NAMALWA (cell line): ENCODE measurements around the gene SPOCK1.

ENCODE experiments used
- DNase-seq: peaks from one replicate; pipeline ENCODE4 v3.0.0-alpha.2; 2015; ENCODE audit warnings: low spot score

SPOCK1 gene

DNA sequence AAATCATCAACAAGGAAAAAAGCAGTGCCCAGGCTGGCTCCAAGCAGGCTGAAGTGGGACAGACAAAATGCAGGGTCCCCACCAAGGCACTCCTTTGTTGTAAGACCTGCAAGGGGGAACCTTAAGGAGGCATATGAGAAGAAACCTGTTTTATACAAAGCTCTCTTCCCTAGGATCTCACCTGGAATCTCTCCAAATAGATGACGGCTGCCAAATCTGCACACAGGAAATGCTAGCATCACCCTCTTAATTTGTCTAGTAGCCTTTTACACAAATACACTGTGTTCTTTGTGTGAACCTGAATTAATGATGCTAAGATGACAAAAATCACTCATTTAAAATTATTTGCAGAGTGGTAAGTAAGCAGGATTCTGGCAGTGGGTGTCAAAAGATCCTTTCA is 280.2 kb downstream of the SPOCK1 start:
- DNase-seq = no peak

DNA sequence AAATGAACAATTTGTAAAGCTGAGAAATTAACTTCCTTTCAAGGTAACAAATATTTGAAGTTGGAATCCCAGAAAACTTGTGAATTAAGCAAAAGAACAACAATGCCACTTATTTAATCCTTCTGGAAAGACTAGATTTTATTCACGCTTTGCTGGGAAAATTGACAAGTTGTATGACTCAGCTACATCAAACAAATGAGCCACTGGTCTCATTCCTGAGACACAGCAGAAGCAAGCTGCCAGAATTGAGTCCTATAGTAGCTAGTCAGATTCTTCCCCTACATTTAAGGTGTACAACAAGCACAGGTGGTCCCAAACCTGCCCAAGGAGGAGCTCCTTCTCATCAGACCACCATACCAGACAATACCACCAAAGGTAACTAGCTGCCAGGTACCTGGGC is 280.7 kb downstream of the SPOCK1 start:
- no peak for DNase-seq

DNA sequence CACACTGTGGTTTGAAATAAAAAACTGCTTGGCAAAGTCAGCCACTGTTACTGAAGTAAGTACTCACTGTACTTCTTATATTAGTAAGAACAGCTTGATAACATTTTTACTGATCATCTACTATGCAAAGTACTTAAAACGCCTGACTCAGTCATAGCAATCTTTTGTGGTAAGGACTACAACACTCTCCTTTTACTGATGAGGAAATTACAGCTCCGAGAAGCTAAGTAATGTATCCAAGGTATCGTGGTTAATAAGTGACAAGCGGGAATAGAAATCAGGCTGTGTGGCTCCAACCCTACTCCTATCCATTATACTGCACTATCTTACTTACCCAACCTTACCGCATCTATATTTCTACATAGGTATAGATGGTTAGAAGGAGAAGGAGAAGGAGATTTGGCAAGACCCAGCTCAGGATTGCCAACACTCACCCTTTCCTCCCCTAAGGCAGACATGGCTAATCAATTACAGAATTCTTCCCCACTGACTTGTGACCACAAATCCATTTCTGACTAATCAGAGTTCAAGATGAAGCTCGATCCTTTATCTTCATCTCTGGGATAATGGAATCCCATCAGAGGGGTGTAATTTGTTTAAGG is 281.4 kb downstream of the SPOCK1 start:
- no peak for DNase-seq

DNA sequence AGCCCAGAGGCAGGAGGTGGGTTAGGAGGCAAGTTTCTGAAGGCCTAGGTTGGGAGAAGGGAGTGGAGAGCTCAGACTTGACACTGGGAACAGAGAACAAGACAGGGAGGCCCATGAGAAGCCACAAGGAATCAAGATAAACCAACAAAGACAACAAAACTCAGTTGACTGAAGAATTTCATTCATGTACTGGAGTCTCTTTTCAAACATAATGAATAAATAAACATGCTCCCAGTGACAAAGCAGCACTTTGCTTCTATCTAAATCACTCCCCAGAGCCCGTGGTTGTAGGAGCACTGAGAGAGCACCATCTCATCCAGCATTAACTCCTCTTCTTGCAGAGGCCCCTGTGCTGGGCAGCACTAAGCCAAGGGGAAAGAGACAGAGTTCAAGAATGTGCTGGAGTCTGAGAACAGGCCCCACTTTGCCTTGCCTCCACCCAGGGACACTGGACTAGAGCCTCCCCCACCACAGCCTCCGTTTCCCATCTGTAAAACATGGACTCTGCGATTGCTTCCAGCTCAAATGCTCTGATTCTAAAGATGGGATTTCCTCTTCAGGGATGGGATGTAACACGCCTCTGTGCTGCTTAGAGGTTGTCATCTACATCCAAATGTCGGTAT is 282.0 kb downstream of the SPOCK1 start:
- no peak for DNase-seq

DNA sequence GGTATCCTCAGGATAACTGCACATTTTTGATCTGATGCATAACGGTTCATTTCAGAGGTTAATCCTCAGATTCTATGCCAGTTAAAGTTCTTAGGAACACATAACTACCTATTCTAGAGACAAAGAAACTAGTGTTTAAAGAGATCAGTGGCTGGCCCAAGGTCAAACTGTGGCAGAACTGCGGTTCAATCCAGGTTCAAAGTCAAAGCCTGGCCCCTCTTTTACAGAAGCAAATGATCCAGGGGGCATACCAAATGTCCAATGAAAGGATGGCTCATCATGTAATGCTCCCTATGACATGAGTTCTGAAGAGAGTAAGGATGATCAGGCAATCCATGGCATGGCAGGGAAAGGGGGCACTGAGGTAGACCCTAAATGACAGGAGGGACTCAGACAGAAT is 283.3 kb downstream of the SPOCK1 start:
- no peak for DNase-seq

DNA sequence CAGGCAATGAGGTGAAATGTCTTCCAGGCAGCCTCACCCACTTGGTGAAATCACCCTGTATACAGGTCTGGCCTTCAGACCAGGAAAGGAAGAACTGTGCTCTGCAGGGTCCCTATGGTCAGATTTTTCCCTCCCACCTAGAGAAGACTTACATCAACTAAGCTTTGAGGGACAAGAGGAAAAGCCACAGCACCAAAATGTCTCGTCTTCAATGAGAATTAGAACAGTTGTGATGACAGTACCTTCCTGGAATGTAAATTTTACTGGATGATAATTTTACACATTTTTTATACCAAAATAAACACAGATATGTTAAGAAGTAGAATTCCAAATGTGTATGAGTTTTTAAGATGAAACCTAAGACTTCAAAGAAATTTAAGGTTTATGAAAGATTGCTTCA is 283.9 kb downstream of the SPOCK1 start:
- DNase-seq = no peak

DNA sequence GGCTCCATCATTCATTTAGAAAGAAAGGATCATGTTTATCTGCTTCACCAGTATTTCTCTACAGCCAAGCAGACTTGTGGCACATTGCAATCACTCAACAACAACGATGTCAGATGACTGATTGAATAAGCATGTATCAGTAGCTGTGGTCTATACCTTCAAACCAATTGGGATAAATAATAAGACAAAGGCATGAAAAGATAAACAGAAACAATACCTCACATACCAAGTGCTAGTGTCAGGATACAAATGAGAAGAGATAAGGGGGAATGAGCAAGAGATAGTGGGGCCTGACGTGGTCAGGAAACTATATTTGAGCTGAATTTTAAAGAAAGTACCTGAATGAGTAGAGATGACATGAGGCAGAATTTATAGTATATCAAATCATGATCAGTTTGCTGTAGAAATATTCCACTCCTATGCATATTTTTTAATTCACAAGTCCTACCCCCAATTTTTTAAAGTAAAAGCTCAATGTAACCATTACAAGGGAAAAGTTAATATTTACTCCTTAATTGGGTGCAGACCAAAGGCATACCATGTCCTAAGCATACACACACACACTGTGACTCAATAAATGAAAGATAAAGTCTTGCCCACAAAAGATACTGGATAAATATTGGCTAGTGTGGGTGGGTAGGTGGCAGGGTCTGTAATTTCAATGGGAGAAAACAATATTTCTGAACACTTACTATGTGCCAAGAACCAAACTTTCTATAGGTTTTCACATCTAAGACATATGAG is 284.5 kb downstream of the SPOCK1 start:
- DNase-seq = no peak

DNA sequence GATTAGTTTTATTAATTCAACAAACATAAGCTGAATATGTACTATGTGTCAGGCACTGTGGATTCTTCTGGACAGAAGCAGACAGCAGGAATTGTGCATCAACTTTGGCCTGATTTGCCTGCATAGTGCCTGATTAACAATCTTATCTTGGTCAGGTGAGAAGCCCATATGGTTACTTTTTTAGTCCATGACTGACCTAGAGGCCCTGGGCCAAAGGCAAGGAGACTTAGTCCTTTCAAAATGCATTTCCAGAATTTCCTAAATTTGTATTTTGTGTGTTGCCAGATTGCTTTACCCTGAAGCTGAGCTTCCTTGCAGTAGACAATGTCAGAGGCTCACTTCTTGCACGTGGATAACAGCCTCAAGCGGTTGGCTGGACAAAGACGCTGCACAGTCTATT is 286.7 kb downstream of the SPOCK1 start:
- no peak for DNase-seq

DNA sequence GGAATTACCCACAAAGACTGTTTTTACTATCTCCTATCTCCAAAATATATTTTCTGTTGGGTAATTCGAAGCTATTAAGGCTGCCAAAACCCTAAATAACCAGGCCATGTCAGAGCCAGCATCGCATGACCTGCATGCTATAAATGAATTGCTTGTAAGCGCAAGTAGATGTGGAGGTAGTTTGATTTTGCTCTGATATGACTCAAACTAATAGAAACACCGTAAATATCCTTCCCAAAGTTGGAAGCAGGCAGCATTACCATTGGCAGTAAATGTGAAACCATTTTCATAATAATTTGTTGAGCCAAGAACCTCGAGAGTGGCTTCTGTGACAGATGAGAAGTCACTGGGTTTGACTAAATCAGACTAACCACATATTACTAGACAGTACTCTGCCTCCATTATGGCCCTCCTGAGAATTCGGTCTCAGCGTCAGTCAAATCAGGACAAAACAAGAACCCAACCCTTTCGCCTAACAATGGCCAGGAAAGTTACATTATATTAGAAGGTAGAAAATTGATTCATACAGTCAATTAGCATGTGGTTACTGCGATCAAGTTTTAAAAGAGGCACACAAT is 289.8 kb downstream of the SPOCK1 start:
- DNase-seq = no peak

DNA sequence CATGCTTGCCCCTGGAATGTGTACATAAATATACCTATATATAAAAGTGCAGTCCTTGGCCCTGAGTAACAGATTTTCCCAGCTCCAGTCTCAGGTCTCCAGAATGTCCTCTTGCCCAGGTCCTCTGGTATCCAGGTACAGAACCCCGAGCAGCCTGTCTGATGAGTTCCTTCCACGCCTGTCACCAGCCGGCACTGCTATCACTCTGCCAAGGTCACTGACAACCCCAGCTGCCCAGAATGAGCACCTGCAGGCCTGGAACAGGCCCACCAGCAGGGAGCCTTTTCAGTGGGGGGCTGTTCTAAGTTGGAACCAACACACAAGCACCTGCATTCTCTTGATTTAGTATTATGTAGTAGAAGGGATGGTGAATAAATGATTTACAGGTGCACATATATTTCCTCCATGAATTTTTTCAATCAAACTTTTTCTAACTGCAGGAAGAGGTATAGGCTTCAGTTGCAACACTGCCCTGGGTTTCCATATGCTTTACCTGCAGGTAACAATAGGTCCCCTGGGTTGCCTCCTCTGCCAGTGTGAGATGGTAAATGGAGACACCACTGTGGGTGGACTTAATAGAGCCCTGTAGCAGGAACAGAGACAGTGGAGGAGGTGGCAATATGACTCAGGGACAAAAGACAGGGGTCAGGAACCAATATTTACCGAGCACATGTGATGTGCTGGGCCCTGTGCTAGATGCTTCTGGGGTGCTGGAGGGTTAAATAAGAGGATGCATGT is 291.9 kb downstream of the SPOCK1 start:
- no peak for DNase-seq

DNA sequence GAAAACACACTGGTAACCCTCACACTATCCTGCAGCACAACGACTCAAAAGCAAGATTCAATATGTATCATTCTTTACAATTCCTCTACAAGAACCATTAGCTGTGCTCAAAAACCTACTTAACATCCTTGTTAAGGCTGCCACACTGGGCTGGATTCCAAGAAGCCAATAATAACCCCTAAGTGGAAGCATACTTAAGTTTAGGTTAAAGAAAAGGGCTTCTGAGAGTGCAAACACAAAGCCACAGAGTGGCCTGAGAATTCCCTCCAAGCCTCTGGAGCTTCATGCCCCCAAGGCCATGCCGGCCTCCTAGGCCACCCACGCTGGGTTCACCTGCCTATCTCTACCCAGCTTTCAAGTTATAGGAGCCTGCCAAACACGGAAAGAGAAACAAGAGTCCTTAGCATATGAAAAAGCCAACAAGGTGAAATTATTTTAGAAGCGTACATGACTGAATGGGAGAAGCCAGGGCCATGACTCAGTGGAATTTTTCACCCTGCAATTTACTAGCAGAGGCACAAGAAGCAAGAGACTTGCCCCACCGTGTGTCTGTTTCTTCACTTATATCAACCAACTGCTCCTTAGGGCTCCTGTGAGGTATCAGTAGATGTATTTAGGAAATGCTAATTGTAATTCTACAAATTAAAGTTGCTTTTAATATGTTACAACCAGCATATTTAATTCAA is 293.0 kb downstream of the SPOCK1 start:
- DNase-seq = no peak

DNA sequence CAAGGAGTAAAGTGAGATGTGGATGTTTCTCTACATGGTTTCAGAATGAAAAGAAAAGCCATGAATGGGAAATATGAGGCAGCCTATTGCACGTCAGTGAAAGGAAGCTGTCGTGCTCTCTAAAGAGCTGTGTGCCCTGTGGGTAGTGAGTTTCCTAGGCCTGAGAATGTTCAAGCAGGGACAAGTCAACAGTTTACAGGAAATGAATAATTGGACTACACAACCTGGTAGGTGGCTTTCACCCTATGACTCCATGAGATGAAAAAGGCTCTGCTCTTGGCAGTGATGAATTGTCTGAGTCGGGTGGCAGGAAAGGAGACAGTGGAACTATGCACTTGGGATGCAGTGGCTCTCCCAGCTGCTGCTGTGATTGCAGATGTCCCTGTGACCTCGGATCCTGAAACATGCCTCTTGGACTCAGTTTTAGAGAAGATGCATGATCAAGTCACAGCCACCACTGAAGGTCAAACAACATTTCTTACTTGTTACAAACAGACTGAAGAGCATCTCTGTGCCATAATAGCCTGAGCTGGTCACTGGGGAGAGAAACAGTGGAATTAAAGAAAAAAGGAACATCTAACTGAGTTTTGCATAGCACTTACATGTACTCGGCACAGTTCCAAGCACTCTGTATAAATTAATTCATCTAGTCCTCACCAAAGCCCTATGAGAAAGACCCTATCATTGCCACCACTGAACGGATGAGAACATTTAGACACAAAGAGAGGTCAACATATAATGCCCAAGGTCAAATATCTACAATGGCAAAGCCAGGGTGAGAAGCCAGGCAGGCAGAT is 293.7 kb downstream of the SPOCK1 start:
- no peak for DNase-seq

DNA sequence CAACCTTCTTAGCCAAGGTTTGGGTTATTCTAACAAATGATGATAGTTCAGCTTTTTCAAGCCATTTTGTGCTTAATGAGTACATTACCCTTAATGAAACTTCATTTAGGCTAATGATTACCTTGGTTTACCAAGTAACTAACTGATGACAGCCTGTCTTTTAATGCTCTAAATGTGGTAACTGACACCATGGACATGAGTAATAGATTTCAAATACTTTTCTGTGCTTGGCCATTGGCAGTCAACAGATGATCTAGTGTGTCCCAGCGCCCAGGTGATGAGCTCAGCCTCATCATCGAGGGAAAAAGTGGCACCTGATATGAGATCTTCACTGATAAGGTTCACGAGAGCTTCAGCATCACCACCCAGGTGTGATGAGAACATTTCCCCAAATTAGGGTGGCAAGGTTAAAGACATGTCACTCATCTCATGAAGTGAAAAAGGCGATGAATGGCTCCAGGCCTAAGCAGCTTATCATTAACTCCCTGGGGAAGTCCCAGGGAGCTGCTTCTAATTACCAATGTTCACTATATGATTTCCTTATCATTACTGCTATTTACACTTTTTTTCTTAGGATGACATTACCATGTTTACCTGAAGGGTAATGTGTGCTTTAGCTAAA is 296.0 kb downstream of the SPOCK1 start:
- no peak for DNase-seq

DNA sequence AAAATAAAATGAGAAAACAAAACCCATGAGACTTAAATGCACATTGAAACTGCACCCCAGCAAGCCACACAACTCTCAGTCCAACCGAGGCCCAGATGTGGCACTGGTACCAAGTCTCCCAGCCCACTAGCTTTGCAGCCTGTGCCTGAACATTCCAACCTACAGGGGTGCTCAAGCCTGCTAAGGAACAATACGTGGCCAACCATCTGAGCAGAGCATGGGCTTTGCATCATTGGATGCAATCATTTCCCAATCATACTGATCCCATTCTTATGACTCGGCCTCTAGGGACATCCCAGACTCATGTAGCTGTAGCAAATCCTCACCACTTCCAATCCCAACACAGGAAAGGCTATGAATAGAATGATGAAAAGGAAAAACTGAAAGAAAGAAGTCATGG is 297.2 kb downstream of the SPOCK1 start:
- no peak for DNase-seq

DNA sequence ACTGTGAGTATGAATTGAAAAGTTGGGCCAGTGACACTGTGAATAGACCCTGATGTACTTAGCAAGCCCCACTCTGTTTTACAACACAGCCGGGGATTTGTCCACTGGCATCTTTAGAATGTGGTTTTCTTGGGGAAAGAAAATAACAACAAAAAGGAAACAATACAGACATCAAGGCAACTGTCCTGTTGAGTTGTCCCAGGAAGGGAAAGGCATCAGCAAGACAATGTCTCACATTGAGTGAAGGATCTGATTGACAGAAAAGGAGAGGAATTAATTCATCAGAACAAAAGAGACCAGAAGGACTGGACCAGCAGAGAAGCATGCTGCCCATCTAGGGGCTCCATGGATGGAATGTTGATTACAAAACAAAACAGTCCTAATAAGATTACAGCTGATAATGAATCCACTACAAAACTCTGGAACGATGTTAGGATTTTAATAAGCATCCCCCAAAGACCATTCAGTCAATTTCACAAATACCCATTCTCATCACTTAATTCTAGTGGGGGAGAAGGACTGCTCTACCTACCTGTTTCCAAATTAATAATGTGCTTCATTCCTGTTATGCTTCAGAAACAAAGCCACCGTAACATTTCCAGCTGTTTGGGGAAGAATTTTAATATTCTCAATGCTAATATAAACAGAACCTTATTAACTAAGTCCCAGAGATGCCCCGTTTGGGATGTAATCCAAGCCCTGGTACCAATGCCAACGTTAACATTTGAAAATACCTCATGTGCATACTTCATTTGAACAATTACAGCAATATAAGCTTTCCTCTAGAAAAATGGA is 298.0 kb downstream of the SPOCK1 start:
- DNase-seq = no peak

DNA sequence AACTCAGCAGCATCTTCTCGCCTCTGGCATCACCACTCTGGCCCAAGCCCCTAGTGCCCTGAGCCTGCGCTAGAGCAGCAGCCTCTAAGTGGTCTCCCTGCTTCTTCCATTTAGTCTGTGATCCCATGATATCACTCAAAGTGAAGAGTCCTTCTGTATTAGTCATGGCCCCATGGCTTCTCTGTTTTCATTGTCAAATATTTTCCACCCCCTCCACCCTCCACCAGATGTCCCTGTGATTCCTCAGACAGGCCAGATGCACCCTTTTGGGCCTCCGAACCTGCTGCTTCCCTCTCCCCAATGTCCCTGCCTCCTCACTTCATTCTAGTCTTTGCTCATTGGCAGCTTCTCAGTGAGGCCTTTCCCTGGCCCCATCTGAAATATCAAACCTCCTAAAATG is 299.2 kb downstream of the SPOCK1 start:
- no peak for DNase-seq

DNA sequence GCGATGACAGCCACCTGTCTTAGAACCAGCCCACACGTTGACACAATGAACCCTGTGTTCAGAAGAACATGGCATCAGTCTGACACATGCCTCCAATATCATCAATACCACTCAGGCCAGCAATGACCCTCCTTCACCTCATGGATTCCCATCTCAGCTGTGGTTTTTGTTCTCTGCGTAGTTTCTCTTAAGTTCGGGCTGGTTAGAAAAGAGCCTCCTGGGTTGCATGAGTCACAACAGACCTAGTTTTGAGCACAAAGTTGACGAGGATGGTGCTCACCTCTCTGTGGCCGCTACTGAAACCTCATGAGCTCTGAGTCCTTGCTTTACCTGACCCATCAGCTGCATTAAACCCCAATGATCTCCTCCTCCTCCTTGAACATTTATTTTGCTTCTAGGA is 299.9 kb downstream of the SPOCK1 start:
- no peak for DNase-seq

DNA sequence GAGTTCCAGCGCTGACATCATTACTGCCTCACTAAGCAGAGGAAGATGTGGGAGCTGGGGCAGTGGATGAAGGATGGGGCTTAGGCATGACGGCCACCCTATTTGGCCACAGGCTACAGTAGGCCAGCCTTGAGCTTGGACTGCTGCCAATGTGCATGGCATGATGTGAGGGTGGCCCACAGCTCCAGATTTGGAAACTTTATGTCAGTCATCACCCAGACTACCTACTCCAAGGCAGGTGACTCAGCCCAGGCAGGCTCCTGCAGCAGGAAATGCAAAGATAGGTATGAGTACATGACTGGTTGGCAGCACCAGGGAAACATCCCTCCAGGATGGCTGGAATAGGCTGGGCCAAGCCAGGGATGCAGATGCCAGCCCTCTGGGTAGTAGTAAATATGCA is 303.6 kb downstream of the SPOCK1 start:
- DNase-seq = no peak

DNA sequence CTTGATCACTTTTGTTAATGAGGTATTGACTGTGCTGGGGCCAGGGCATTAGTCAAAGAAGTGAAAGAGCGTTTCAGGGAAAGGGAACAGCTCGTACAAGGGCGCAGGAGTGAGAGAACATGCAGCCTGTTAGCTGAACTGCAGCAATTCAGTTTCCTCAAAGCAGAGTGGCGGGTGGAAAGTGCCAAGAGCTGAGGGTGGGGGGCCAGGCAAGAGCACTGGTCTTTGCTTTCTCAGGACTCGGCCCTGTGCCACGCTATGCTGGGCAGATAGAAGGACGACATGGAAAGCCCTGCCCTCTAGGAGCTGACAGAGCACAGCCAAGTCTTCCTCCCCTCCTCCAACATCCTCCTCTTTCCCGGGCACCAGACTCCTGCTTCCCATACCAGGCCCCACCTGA is 304.8 kb downstream of the SPOCK1 start:
- DNase-seq = no peak

DNA sequence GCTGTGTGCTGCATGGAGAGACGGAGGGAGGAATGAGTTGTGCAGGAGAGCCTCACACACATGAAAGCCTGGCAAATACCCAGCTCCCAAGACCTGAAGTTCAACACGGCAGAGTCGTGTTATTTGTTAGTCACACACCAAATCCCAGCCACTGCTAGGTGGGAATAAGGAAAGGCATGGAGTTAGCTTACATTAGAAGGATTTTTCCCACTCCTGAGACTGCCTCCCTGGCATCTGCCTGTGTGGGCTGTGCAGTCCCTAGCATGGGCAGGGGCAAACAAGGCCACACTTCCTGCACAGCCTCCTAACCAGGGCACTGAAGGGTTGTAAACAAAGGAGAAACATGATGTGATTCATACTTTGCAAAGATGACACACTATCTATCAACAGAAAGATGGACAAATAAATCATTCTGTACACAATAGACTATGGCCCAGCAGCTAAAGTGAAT is 306.8 kb downstream of the SPOCK1 start:
- no peak for DNase-seq
